Vagina (tissue), 2 donors: ENCODE measurements around the gene P2RX6.

Experiments used
- CTCF ChIP-seq, 3 experiments: fragments of 450-650 bp in 2 of 3; fragments of 200-600 bp in 1 of 3; sonication (generic) in 1 of 3; IDR thresholded peaks; one replicate each; pipeline ENCODE4 v1.5.1; 2017 to 2019; ENCODE audit warnings: antibody characterized with exemption in 3 of 3, mild to moderate bottlenecking in 2 of 3, moderate library complexity in 2 of 3
- POLR2A ChIP-seq, 2 donors: fragments of 450-650 bp; IDR thresholded peaks; one replicate each; pipeline ENCODE4 v1.6.1; 2017; ENCODE audit warnings: antibody characterized with exemption in 2 of 2, mild to moderate bottlenecking in 2 of 2, moderate library complexity in 2 of 2
- POLR2AphosphoS5 ChIP-seq, 2 donors: sonication (generic); formaldehyde crosslinking; IDR thresholded peaks; one replicate each; pipeline ENCODE4 v1.9.0; 2017; ENCODE audit warnings: antibody characterized with exemption in 2 of 2, mild to moderate bottlenecking in 2 of 2, low read depth in 1 of 2; ENCODE audit not compliant: insufficient read depth in 1 of 2

GRCh38 chr22:21043860-21044535, 29.0 kb downstream of the P2RX6 start:
- no peak for TF ChIP-seq CTCF (IDR thresholded peaks at IDR 0.05)
- no peak for TF ChIP-seq POLR2A (IDR thresholded peaks at IDR 0.05)
- TF ChIP-seq POLR2AphosphoS5 (IDR thresholded peaks at IDR 0.05; ENCODE audit: insufficient read depth in 1 of 2, low read depth in 1 of 2): no peak
